GM23338 (cell line): ENCODE data around the gene TCIRG1.

Source experiments
- EZH2 ChIP-seq: fragments of 200-600 bp; sonication (generic); IDR thresholded peaks from one replicate; pipeline ENCODE4 v1.8.0; 2017; ENCODE audit warnings: antibody characterized with exemption, mild to moderate bottlenecking, low read depth; ENCODE audit not compliant: unreplicated experiment
- JUNB ChIP-seq: IDR thresholded peaks from one replicate; pipeline ENCODE4 v1.6.1; 2016; ENCODE audit warnings: antibody characterized with exemption; ENCODE audit not compliant: unreplicated experiment
- POLR2AphosphoS5 ChIP-seq: IDR thresholded peaks from 2 replicates; pipeline ENCODE4 v1.6.1; 2016; ENCODE audit warnings: antibody characterized with exemption, low read depth
- TF ChIP-seq, protein P1 (sequence below), 2 experiments: fragments of 200-600 bp in 1 of 2; sonication (generic) in 1 of 2; conservative IDR thresholded peaks; 2 replicates each; pipeline versions ENCODE4 v1.5.1 to v1.6.1; 2016 to 2017; ENCODE audit warnings: antibody characterized with exemption in 2 of 2, low read depth in 2 of 2, mild to moderate bottlenecking in 2 of 2, moderate library complexity in 1 of 2
- TF ChIP-seq, protein P2 (sequence below): fragments of 250-450 bp; sonication (Bioruptor Pico); IDR thresholded peaks from 2 replicates; pipeline ENCODE4 v1.5.0; 2020; ENCODE audit warnings: mild to moderate bottlenecking, moderate library complexity

- no peak for TF ChIP-seq POLR2AphosphoS5
- TF ChIP-seq, protein P1, sequence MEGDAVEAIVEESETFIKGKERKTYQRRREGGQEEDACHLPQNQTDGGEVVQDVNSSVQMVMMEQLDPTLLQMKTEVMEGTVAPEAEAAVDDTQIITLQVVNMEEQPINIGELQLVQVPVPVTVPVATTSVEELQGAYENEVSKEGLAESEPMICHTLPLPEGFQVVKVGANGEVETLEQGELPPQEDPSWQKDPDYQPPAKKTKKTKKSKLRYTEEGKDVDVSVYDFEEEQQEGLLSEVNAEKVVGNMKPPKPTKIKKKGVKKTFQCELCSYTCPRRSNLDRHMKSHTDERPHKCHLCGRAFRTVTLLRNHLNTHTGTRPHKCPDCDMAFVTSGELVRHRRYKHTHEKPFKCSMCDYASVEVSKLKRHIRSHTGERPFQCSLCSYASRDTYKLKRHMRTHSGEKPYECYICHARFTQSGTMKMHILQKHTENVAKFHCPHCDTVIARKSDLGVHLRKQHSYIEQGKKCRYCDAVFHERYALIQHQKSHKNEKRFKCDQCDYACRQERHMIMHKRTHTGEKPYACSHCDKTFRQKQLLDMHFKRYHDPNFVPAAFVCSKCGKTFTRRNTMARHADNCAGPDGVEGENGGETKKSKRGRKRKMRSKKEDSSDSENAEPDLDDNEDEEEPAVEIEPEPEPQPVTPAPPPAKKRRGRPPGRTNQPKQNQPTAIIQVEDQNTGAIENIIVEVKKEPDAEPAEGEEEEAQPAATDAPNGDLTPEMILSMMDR (conservative IDR thresholded peaks at IDR 0.05; ENCODE audit: low read depth in 2 of 2) = no peak
- no peak for TF ChIP-seq JUNB
- TF ChIP-seq, protein P2, sequence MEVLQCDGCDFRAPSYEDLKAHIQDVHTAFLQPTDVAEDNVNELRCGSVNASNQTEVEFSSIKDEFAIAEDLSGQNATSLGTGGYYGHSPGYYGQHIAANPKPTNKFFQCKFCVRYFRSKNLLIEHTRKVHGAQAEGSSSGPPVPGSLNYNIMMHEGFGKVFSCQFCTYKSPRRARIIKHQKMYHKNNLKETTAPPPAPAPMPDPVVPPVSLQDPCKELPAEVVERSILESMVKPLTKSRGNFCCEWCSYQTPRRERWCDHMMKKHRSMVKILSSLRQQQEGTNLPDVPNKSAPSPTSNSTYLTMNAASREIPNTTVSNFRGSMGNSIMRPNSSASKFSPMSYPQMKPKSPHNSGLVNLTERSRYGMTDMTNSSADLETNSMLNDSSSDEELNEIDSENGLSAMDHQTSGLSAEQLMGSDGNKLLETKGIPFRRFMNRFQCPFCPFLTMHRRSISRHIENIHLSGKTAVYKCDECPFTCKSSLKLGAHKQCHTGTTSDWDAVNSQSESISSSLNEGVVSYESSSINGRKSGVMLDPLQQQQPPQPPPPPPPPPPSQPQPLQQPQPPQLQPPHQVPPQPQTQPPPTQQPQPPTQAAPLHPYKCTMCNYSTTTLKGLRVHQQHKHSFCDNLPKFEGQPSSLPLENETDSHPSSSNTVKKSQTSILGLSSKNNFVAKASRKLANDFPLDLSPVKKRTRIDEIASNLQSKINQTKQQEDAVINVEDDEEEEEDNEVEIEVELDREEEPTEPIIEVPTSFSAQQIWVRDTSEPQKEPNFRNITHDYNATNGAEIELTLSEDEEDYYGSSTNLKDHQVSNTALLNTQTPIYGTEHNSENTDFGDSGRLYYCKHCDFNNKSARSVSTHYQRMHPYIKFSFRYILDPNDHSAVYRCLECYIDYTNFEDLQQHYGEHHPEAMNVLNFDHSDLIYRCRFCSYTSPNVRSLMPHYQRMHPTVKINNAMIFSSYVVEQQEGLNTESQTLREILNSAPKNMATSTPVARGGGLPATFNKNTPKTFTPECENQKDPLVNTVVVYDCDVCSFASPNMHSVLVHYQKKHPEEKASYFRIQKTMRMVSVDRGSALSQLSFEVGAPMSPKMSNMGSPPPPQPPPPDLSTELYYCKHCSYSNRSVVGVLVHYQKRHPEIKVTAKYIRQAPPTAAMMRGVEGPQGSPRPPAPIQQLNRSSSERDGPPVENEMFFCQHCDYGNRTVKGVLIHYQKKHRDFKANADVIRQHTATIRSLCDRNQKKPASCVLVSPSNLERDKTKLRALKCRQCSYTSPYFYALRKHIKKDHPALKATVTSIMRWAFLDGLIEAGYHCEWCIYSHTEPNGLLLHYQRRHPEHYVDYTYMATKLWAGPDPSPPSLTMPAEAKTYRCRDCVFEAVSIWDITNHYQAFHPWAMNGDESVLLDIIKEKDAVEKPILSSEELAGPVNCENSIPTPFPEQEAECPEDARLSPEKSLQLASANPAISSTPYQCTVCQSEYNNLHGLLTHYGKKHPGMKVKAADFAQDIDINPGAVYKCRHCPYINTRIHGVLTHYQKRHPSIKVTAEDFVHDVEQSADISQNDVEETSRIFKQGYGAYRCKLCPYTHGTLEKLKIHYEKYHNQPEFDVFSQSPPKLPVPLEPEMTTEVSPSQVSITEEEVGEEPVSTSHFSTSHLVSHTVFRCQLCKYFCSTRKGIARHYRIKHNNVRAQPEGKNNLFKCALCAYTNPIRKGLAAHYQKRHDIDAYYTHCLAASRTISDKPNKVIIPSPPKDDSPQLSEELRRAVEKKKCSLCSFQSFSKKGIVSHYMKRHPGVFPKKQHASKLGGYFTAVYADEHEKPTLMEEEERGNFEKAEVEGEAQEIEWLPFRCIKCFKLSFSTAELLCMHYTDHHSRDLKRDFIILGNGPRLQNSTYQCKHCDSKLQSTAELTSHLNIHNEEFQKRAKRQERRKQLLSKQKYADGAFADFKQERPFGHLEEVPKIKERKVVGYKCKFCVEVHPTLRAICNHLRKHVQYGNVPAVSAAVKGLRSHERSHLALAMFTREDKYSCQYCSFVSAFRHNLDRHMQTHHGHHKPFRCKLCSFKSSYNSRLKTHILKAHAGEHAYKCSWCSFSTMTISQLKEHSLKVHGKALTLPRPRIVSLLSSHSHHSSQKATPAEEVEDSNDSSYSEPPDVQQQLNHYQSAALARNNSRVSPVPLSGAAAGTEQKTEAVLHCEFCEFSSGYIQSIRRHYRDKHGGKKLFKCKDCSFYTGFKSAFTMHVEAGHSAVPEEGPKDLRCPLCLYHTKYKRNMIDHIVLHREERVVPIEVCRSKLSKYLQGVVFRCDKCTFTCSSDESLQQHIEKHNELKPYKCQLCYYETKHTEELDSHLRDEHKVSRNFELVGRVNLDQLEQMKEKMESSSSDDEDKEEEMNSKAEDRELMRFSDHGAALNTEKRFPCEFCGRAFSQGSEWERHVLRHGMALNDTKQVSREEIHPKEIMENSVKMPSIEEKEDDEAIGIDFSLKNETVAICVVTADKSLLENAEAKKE (CRISPR knock-in tag) = no peak
- no peak for TF ChIP-seq EZH2
Measured at GRCh38 chr11:68036141-68036716, 2.6 kb upstream of the TCIRG1 start.
